Epithelial cell of proximal tubule (primary cell): ENCODE data around the gene CCRL2. TPM values are rescaled to one million over a fixed set of nuclear protein-coding genes. Genes with fewer than 3 reads are reported as not detected.

Experiments
- DNase-seq: peaks from one replicate; pipeline ENCODE4 v3.0.0-alpha.2; 2011; ENCODE audit warnings: low read depth
- H3K4me3 ChIP-seq: 2 replicates; pipeline ENCODE4 v1.5.1; 2011; ENCODE audit warnings: low read depth, mild to moderate bottlenecking, low read length
- CTCF ChIP-seq: conservative IDR thresholded peaks from 2 replicates; pipeline ENCODE4 v1.5.1; 2012; ENCODE audit warnings: low read depth, mild to moderate bottlenecking, low read length
- total RNA-seq: library from RNA; depleted of rRNA; stranded (reverse); fragments of >200 nt; gene quantifications from 2 replicates; pipeline ENCODE4 v1.2.3, GENCODE V29; 2015

CCRL2 gene
- total RNA-seq, 1 donor from 2014 or later = not detected

GRCh38 chr3:46413951-46414350 is 6.9 kb downstream of the CCRL2 start:
- no peak for DNase-seq

DNA sequence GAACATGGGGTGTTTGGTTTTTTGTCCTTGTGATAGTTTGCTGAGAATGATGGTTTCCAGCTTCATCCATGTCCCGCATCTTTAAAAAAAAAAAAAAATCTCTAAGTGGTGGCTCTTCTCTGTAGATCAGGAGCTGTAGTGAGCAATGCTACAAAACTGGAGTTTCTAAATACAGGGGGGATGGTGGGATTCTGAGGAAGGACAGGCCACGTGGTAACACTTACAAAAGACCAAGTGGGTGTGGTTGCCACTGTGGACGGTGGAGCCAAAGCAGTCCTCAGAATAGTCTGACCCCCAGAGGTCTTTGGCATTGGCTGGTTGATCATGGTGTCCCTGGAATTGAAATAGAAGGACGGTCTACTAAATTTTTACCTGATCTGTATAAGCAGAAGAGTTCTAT is 7.7 kb downstream of the CCRL2 start:
- no peak overlapping the region for H3K4me3 ChIP-seq
- no peak for TF ChIP-seq CTCF
- DNase-seq = no peak

More at GRCh38 chr3:46413951-46414350, 6.9 kb downstream of the CCRL2 start:
- no peak for TF ChIP-seq CTCF
- no peak overlapping the region for H3K4me3 ChIP-seq

- TF ChIP-seq CTCF = no peak
- H3K4me3 ChIP-seq = no peak overlapping the region
- DNase-seq = no peak
Measured at GRCh38 chr3:46416125-46416810, 9.2 kb downstream of the CCRL2 start.

GRCh38 chr3:46416811-46417510 is 9.9 kb downstream of the CCRL2 start:
- DNase-seq = no peak
- TF ChIP-seq CTCF = no peak

GRCh38 chr3:46417841-46418611 is 11.0 kb downstream of the CCRL2 start:
- no peak overlapping the region for H3K4me3 ChIP-seq
- no peak for DNase-seq
- TF ChIP-seq CTCF = no peak

More at GRCh38 chr3:46416811-46417510, 9.9 kb downstream of the CCRL2 start:
- H3K4me3 ChIP-seq = no peak overlapping the region

DNA sequence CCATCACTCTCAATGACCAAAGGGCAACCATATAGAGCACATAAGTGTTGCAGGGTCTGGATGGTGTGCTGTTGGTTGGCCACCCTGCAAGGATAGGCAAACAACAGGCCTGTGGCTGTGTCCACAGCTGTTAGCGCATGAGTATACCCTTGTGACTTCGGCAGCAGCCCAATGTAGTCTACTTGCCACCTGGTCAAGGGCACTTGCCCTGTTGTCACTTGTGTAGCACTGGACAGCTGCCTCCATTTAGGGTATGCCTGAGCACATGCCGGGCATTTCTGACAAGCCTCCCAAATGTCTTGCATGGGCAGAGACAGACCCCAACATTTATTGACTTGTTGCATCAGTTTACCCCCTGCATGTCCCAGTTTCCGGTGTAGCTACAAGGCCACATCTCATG is 12.8 kb downstream of the CCRL2 start:
- H3K4me3 ChIP-seq = no peak overlapping the region
- TF ChIP-seq CTCF = no peak
- no peak for DNase-seq
